Measurements from ENCODE around the gene FBXO17. TPM values are rescaled to one million over a fixed set of nuclear protein-coding genes. Genes with fewer than 3 reads are reported as not detected.

Gene FBXO17
- total and polyA plus RNA-seq, 8 donors: 5.8 to 13.8 (median 7.8) TPM

DNA sequence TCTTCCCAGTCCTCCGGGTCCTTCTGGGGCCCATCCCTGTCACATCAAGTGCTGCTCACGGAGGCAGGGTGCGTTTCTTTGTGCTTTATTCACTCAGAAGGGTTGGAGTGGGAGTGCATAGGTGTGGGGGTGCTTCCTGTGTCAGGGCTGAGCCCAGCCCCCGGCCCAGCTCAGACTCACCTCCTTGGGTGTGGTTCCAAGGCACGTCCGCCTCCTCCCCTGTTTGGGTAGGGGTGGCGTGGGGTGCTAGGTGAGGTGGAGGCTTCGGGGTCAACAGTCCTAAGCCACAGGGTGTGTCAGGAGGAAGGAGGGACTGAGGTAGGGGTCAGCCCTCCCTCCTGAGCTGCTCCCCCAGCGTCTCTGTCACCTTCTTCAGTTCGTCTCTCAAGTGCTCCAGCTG lies 66.6 kb downstream of the FBXO17 start:
- intact Hi-C loops (cut with DNase I): no loop called here

DNA sequence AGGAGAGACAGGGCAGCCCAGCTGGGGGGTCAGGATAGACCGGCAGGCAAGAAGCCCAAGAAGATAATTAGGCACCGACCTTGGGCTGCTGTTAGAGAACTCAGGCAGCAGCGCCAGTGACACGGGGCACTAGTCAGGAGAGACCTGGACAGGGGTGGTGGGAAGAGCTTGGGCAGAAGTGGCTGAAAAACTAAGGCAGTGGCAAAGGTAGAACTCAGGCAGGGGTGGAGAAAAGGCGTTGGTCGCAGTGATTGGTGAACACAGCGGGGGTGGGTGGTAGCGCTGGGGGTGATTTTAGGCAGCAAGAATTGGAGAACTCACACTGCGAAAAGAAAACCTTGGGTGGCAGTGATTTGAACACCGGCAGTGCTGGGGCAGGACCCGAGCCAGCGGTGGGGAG lies 67.9 kb downstream of the FBXO17 start:
- Histone ChIP-seq H3K4me1 (no peaks in the 10 kb centered on the region), H3K27me3 (no peaks in the 10 kb centered on the region), H3K36me3 (peaks cover 0 to 12% (median 9%) of the 10 kb centered on the region in 3 donors), H3K4me3 (no peak overlapping the region), H3K27ac (no peak overlapping the region), H3K9me3 (no peaks in the 10 kb centered on the region)
- ATAC-seq (no peak), FAIRE-seq (no peak), DNase-seq (no peak)
- intact Hi-C loops (cut with DNase I): no loop called here
- WGBS, 2 donors: 93 to 96% methylated on average over 12 of the region's 12 CpGs
- TF ChIP-seq, protein P1, sequence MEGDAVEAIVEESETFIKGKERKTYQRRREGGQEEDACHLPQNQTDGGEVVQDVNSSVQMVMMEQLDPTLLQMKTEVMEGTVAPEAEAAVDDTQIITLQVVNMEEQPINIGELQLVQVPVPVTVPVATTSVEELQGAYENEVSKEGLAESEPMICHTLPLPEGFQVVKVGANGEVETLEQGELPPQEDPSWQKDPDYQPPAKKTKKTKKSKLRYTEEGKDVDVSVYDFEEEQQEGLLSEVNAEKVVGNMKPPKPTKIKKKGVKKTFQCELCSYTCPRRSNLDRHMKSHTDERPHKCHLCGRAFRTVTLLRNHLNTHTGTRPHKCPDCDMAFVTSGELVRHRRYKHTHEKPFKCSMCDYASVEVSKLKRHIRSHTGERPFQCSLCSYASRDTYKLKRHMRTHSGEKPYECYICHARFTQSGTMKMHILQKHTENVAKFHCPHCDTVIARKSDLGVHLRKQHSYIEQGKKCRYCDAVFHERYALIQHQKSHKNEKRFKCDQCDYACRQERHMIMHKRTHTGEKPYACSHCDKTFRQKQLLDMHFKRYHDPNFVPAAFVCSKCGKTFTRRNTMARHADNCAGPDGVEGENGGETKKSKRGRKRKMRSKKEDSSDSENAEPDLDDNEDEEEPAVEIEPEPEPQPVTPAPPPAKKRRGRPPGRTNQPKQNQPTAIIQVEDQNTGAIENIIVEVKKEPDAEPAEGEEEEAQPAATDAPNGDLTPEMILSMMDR (IDR thresholded peaks at IDR 0.05): no peak

More for the DNA sequence above, 66.6 kb downstream of the FBXO17 start:
- FAIRE-seq (no peak), DNase-seq (no peak), ATAC-seq (peak in 1 of 4 donors; percentile 14)
- H3K4me1 ChIP-seq: no peaks in the 10 kb centered on the region
- H3K4me3 ChIP-seq: no peak overlapping the region
- TF ChIP-seq, protein P1 (IDR thresholded peaks at IDR 0.05): no peak
- no peaks in the 10 kb centered on the region for H3K9me3 ChIP-seq
- no peaks in the 10 kb centered on the region for H3K27me3 ChIP-seq
- H3K36me3 ChIP-seq: peaks cover 0 to 12% (median 9%) of the 10 kb centered on the region in 3 donors
- H3K27ac ChIP-seq: no peak overlapping the region
- 86 to 89% methylated on average over 9 to 10 of the region's 10 CpGs for WGBS, 2 donors

DNA sequence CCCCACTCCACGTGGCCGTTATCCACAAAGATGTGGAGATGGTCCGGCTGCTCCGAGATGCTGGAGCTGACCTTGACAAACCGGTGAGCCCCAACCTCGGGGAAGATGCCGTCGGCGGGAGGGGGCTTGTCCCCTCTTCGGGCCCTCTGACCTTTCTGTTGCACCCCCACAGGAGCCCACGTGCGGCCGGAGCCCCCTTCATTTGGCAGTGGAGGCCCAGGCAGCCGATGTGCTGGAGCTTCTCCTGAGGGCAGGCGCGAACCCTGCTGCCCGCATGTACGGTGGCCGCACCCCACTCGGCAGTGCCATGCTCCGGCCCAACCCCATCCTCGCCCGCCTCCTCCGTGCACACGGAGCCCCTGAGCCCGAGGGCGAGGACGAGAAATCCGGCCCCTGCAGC lies 68.3 kb downstream of the FBXO17 start:
- WGBS, 2 donors: 94% methylated on average over 29 of the region's 29 CpGs
- H3K27ac ChIP-seq: no peak overlapping the region
- H3K27me3 ChIP-seq: no peaks in the 10 kb centered on the region
- peaks cover 0 to 12% (median 9%) of the 10 kb centered on the region in 3 donors for H3K36me3 ChIP-seq
- TF ChIP-seq, protein P1 (IDR thresholded peaks at IDR 0.05): no peak
- no peaks in the 10 kb centered on the region for H3K4me1 ChIP-seq
- ATAC-seq (no peak), DNase-seq (no peak), FAIRE-seq (no peak)
- H3K9me3 ChIP-seq: no peaks in the 10 kb centered on the region
- intact Hi-C loops (cut with DNase I): no loop called here
- no peak overlapping the region for H3K4me3 ChIP-seq

DNA sequence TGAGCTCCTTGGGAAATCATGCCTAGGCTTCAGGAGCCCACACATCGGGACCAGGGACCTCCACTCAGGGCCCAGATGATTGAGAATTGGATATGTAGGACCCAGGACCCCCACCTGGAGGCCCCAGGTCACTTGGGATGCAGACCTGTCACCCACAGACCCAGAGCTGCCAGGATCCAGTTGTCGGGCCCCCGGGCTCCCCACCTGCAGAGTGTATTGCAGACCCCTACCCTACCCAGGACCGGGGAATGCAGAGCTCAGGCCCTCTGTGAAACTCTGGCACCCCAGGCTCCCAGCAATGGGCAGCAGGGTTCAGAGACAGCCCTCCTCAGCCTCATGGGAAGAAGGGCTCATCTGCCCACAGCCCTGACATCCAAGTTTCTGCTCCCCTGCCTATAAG lies 69.9 kb downstream of the FBXO17 start:
- FAIRE-seq (no peak), ATAC-seq (no peak), DNase-seq (no peak)
- intact Hi-C loops (cut with DNase I): no loop called here
- Histone ChIP-seq H3K27ac (no peak overlapping the region), H3K4me3 (no peak overlapping the region), H3K9me3 (no peaks in the 10 kb centered on the region), H3K4me1 (peaks cover 0 to 7% (median 3%) of the 10 kb centered on the region in 3 donors), H3K36me3 (peaks cover 0 to 12% (median 9%) of the 10 kb centered on the region in 3 donors), H3K27me3 (no peaks in the 10 kb centered on the region)
- TF ChIP-seq, protein P1 (IDR thresholded peaks at IDR 0.05): no peak
- 96% methylated on average over 4 of the region's 4 CpGs for WGBS, 2 donors

DNA sequence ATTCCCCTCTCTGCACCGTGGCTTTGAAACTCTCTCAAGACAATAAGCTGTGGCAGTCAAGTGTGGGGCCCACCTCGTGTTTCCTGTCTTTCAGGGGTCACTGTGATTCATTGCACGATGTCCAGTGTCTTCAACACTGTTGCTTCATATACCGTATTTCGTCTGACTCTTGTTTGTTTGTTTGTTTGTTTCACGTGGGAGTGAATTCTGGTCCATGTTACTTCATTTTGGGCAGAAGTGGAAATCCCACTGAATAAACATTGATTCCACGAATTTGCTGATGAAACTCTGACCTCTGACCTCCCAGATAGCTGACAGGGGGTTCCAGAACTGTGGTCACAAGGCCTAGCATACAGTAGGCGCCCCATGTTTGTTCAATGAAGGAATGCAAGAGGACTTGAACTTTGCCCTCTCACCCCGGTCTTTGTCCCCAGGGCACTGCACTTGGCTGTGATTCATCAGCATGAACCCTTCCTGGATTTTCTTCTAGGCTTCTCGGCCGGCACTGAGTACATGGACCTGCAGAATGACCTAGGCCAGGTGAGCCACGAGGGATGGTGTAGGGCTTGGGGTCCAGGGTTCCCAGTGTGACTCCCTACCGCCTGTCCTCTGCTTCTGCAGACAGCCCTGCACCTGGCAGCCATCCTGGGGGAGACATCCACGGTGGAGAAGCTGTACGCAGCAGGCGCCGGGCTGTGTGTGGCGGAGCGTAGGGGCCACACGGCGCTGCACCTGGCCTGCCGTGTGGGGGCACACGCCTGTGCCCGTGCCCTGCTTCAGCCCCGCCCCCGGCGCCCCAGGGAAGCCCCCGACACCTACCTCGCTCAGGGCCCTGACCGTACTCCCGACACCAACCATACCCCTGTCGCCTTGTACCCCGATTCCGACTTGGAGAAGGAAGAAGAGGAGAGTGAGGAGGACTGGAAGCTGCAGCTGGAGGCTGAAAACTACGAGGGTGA lies 70.7 kb downstream of the FBXO17 start:
- WGBS, 2 donors: 86 to 90% methylated on average over 35 of the region's 35 CpGs
- Histone ChIP-seq H3K4me1 (peaks cover 0 to 8% (median 5%) of the 10 kb centered on the region in 3 donors), H3K27ac (no peak overlapping the region), H3K4me3 (no peak overlapping the region), H3K36me3 (peaks cover 0 to 12% (median 9%) of the 10 kb centered on the region in 3 donors), H3K9me3 (no peaks in the 10 kb centered on the region), H3K27me3 (no peaks in the 10 kb centered on the region)
- TF ChIP-seq, protein P1 (IDR thresholded peaks at IDR 0.05): no peak
- FAIRE-seq: no peak
- ATAC-seq: no peak
- DNase-seq: no peak
- intact Hi-C loops (cut with DNase I): no loop called here

Data from pancreas (tissue), 10 donors.